HepG2 (cell line): ENCODE measurements around the gene SLC38A2. TPM values are rescaled to one million over a fixed set of nuclear protein-coding genes. Genes with fewer than 3 reads are reported as not detected.

ENCODE experiments used
- HMGXB4 ChIP-seq, 2 experiments: sonication (generic) in 1 of 2; formaldehyde crosslinking in 1 of 2; IDR thresholded peaks; 2 replicates each; pipeline versions ENCODE4 v1.4.0 to v1.6.1; 2018 to 2020; ENCODE audit warnings: missing genetic modification reagents in 2 of 2, borderline replicate concordance in 1 of 2, low read depth in 1 of 2, mild to moderate bottlenecking in 1 of 2, missing biosample characterization in 1 of 2
- NFAT5 ChIP-seq: sonication (generic); formaldehyde crosslinking; IDR thresholded peaks from 2 replicates; pipeline ENCODE4 v1.4.0; 2020; ENCODE audit warnings: missing genetic modification reagents
- PAX8 ChIP-seq: sonication (generic); formaldehyde crosslinking; IDR thresholded peaks from 2 replicates; pipeline ENCODE4 v1.8.0; 2022; ENCODE audit warnings: mild to moderate bottlenecking, missing genetic modification reagents, borderline replicate concordance
- SALL2 ChIP-seq: sonication (generic); formaldehyde crosslinking; IDR thresholded peaks from 2 replicates; pipeline ENCODE4 v1.8.1; 2023; ENCODE audit warnings: mild to moderate bottlenecking, missing genetic modification reagents, inconsistent platforms
- TFDP1 ChIP-seq: IDR thresholded peaks from 2 replicates; pipeline ENCODE4 v1.6.1; 2016; ENCODE audit warnings: missing compliant biosample characterization, missing genetic modification reagents, borderline replicate concordance
- TRIM24 ChIP-seq: sonication (generic); formaldehyde crosslinking; IDR thresholded peaks from 2 replicates; pipeline ENCODE4 v1.8.0; 2022; ENCODE audit warnings: mild to moderate bottlenecking, missing genetic modification reagents
- YEATS4 ChIP-seq: sonication (generic); formaldehyde crosslinking; IDR thresholded peaks from 2 replicates; pipeline ENCODE4 v1.4.0; 2020; ENCODE audit warnings: missing genetic modification reagents, borderline replicate concordance
- ZFP36L1 ChIP-seq: sonication (generic); formaldehyde crosslinking; IDR thresholded peaks from 2 replicates; pipeline ENCODE4 v1.8.0; 2022; ENCODE audit warnings: mild to moderate bottlenecking, missing genetic modification reagents, moderate library complexity
- ZNF720 ChIP-seq: sonication (generic); formaldehyde crosslinking; IDR thresholded peaks from 2 replicates; pipeline ENCODE4 v1.4.0; 2020; ENCODE audit warnings: missing genetic modification reagents
- polyA plus RNA-seq, 8 experiments: library from polyadenylated mRNA; depleted of rRNA in 3 of 8; stranded (reverse) in 7 of 8; unstranded in 1 of 8; fragments of >200 nt; fragmentation: Illumina TruSeq in 4 of 8; extraction: Trizol in 4 of 8; gene quantifications; 2 replicates each; pipeline versions ENCODE4 v1.2.1 to v1.2.3, GENCODE V29; 2011 to 2016; ENCODE audit warnings: low read depth in 4 of 8, missing spikeins in 1 of 8, mixed read lengths in 1 of 8; ENCODE audit not compliant: insufficient read depth in 1 of 8
- total RNA-seq, 5 experiments: library from RNA; depleted of rRNA; stranded (reverse); fragments of >200 nt; fragmentation: Illumina TruSeq; extraction: Trizol; gene quantifications; 2 replicates each; pipeline ENCODE4 v1.2.3, GENCODE V29; 2016; ENCODE audit warnings: low read depth in 1 of 5
- TF ChIP-seq, protein P1 (sequence below): sonication (generic); formaldehyde crosslinking; IDR thresholded peaks from 2 replicates; pipeline ENCODE4 v1.4.0; 2020; ENCODE audit warnings: missing genetic modification reagents

The SLC38A2 gene
- total and polyA plus RNA-seq, 2 of the 13 experiments (the other 11 are each of a cell fraction or from before 2014, with no cell fraction given) = 368 to 880 TPM

GRCh38 chr12:46372544-46373300, at the start of gene SLC38A2 (continued):
- TF ChIP-seq, protein P1, sequence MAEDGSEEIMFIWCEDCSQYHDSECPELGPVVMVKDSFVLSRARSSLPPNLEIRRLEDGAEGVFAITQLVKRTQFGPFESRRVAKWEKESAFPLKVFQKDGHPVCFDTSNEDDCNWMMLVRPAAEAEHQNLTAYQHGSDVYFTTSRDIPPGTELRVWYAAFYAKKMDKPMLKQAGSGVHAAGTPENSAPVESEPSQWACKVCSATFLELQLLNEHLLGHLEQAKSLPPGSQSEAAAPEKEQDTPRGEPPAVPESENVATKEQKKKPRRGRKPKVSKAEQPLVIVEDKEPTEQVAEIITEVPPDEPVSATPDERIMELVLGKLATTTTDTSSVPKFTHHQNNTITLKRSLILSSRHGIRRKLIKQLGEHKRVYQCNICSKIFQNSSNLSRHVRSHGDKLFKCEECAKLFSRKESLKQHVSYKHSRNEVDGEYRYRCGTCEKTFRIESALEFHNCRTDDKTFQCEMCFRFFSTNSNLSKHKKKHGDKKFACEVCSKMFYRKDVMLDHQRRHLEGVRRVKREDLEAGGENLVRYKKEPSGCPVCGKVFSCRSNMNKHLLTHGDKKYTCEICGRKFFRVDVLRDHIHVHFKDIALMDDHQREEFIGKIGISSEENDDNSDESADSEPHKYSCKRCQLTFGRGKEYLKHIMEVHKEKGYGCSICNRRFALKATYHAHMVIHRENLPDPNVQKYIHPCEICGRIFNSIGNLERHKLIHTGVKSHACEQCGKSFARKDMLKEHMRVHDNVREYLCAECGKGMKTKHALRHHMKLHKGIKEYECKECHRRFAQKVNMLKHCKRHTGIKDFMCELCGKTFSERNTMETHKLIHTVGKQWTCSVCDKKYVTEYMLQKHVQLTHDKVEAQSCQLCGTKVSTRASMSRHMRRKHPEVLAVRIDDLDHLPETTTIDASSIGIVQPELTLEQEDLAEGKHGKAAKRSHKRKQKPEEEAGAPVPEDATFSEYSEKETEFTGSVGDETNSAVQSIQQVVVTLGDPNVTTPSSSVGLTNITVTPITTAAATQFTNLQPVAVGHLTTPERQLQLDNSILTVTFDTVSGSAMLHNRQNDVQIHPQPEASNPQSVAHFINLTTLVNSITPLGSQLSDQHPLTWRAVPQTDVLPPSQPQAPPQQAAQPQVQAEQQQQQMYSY (CRISPR knock-in tag) = 0 out of 2 replicates have a peak, but pooled peaks have one; percentile 60
- TF ChIP-seq ZFP36L1 (CRISPR knock-in tag) (peak; percentile 1; the same call in 1 of the 2 replicates), TFDP1 (peak; percentile 33; the same call in 1 of the 2 replicates), NFAT5 (CRISPR knock-in tag) (no peak; the same call in 1 of the 2 replicates), ZNF720 (CRISPR knock-in tag) (no peak), TRIM24 (CRISPR knock-in tag) (no peak), SALL2 (peak; percentile 98), PAX8 (0 out of 2 replicates have a peak, but pooled peaks have one; percentile 61), YEATS4 (CRISPR knock-in tag) (peak; percentile 81), HMGXB4 (CRISPR knock-in tag; IDR thresholded peaks at IDR 0.05; ENCODE audit: borderline replicate concordance in 1 of 2, low read depth in 1 of 2) (peak; percentile 9 to 64; a peak in 3 of 4 replicates)
